Right lobe of liver (tissue), 4 donors: ENCODE results near the gene RNF150.

Source experiments
- POLR2A ChIP-seq: fragments of 450-650 bp; IDR thresholded peaks from one replicate; pipeline ENCODE4 v1.6.1; 2017; ENCODE audit warnings: antibody characterized with exemption, mild to moderate bottlenecking
- TF ChIP-seq, protein P1 (sequence below), 4 donors: fragments of 200-600 bp in 3 of 4; fragments of 450-650 bp in 1 of 4; IDR thresholded peaks; one replicate each; pipeline versions ENCODE4 v1.5.1 to v1.8.0; 2016 to 2022; ENCODE audit warnings: antibody characterized with exemption in 4 of 4, mild to moderate bottlenecking in 2 of 4
- donor health status: DM: no; HTN: no; CAD: no.
- donor health status: DM: no; HTN: no; CAD: no.
- donor health status: DM: no; HTN: yes; CAD: no.

DNA sequence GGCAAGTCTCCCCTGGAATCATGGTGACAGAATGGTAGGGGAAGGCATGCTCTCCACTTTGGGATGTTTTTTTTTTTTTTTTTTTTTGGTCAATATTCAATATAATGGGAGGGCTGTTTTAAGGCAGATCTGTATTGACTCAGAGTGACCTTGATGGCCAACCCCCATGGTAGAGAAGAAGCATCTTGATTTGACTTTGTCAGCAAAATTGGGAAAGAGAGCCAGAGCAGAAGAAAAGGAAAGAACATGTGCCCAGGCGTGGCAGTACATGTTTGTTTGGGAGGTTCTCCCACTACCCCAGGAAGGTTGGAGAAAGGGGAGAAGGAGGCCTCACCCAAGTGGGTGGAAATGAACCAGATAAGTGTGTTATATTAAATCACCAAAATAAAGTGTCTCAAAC is 314.8 kb downstream of the RNF150 start:
- TF ChIP-seq, protein P1, sequence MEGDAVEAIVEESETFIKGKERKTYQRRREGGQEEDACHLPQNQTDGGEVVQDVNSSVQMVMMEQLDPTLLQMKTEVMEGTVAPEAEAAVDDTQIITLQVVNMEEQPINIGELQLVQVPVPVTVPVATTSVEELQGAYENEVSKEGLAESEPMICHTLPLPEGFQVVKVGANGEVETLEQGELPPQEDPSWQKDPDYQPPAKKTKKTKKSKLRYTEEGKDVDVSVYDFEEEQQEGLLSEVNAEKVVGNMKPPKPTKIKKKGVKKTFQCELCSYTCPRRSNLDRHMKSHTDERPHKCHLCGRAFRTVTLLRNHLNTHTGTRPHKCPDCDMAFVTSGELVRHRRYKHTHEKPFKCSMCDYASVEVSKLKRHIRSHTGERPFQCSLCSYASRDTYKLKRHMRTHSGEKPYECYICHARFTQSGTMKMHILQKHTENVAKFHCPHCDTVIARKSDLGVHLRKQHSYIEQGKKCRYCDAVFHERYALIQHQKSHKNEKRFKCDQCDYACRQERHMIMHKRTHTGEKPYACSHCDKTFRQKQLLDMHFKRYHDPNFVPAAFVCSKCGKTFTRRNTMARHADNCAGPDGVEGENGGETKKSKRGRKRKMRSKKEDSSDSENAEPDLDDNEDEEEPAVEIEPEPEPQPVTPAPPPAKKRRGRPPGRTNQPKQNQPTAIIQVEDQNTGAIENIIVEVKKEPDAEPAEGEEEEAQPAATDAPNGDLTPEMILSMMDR (IDR thresholded peaks at IDR 0.05) = no peak
- TF ChIP-seq POLR2A = no peak
